Cerebellar cortex (tissue), 1 donor: ENCODE data around the gene GRID2.
"Not testable (repeated sequence)": the region's sequence is repeated elsewhere in the genome, so short reads cannot be mapped to it uniquely, and the experiment has no call there.

Experiments
- DNase-seq: peaks from one replicate; pipeline ENCODE4 v3.0.0-alpha.2; 2015; ENCODE audit warnings: low spot score

Gene GRID2

DNA sequence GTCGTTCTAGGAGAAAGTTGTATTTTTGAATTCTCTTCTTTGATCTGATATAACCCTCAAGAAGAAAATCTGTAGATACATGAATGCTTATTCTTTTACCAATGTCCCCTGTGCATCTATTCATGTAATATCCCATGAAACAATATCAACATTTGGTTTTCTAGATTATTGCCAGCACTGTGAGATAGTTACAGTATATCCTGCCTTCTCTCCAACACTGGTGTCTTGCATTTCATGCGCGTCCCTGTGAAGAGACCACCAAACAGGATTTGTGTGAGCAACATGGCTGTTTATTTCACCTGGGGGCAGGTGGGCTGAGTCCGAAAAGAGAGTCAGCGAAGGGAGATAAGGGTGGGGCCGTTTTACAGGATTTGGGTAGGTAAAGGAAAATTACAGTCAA is 135.0 kb downstream of the GRID2 start:
- not testable (repeated sequence) for DNase-seq

DNA sequence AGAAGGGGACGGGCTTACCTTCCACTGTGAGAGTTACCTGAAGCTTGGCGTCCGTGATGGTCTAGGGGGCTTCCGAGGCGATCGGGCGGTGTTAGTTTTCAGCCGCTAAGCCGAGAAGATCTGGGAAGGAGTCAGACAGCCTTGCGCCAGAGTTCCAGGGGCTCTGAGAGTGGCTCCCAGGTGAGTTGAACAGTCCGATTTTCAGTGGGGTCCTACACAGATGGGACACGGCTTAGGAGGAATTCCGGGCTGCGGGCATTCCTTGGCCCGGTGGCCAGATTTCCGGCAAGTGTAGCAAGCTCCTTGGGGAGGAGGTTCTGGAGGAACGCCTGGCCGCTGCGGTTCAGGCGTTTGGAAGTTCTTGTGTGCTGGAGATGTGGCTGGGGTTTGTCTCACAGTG is 138.4 kb downstream of the GRID2 start:
- DNase-seq = not testable (repeated sequence)

DNA sequence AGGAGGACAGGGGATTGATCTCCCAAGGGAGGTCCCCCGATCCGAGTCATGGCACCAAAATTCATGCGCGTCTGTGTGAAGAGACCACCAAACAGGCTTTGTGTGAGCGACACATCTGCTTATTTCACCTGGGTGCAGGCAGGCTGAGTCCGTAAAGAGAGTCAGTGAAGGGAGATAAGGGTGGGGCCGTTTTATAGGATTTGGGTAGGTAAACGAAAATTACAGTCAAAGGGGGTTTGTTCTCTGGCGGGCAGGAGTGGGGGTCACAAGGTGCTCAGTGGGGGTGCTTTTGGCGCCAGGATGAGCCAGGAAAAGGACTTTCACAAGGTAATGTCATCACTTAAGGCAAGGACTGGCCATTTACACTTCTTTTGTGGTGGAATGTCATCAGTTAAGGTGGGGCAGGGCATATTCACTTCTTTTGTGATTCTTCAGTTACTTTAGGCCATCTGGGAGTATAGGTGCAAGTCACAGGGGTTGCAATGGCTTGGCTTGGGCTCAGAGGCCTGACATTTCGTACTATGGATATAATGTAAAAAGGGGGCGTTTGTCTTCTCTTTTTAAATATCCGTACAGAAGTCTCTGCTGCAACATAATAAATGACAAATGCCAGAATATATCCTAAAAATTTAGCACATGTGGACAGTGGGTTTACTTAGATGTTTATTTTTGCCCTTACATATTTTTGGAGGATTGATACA is 140.5 kb downstream of the GRID2 start:
- DNase-seq = not testable (repeated sequence)

DNA sequence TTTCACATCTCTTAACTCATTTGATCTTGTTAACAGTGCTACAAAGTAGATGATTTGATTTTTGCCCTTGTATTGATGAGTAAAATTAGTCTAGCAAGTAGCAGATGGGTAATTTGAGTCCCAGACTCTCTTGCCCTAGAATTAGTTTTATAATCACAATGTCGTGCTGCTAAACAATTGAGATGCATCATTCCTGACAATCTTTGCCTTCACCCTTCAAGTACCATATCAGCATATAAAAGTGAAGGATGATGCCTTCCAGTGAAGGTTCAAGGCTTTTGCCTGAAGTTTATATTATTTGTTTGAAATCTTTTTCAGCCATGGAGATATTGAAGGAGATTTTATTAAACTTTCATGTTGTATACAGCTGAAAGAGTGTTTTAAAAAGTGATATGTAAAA is 141.4 kb downstream of the GRID2 start:
- DNase-seq = no peak

DNA sequence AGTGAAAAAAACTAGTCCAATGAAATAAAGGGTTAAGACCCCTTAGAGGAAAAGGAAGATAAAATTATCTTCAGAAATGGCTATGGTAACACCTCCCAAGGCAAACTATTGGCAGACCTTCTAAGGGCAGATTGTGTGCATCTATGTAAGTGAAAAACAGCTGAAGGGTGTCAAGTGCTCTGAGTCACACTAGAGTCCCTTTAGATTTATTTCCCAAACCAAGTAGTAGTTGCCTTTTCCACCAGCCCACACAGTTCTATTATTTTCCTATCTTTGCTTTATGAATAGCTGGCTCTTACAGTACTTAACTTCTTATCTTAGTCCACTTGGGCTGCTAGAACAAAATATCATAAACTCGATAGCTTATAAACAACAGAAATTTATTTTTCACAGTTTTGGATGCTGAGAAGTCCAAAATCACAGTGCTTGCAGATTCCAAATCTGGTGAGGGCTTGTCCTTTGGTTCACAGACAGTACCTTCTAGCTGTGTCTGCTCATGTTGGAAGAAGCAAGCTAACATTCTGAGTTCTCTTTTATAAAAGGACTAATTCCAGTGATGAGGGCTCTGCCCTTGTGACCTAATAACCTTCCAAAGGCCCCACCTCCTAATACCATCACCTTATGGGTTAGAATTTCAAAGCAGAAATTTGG is 143.6 kb downstream of the GRID2 start:
- DNase-seq = peak; percentile 27

DNA sequence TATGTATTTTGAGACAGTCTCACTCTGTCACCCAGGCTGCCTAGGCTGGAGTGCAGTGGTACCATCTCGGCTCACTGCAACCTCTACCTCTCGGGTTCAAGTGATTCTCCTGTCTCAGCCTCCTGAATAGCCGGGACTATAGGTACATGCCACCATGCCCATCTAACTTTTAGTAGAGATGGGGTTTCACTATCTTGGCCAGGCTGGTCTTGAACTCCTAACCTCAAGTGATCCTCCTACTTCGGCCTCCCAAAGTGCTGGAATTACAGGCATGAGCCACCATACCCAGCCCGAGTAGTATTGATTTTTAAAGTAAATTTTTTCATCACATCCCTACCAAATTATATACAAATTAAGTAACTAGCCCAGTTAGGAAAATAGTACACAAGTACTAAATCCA is 144.4 kb downstream of the GRID2 start:
- not testable (repeated sequence) for DNase-seq

DNA sequence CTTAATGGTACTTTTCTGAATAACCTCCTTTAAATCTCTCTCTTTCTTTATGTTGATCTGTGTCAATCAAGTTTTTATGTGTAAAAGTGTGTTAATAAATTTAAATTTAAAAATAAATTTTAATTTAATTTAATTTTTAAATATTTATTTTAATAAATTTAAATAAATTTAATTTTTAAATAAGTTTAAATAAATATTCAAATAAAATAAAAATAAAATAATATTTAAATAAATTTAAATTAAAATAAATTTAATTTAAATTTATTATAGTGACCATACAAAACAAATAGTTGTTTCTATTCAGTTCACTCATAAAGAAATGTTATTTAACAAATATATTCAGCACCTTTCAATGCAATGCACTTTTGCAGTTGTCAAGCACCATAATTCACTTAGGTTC is 146.9 kb downstream of the GRID2 start:
- no peak for DNase-seq

DNA sequence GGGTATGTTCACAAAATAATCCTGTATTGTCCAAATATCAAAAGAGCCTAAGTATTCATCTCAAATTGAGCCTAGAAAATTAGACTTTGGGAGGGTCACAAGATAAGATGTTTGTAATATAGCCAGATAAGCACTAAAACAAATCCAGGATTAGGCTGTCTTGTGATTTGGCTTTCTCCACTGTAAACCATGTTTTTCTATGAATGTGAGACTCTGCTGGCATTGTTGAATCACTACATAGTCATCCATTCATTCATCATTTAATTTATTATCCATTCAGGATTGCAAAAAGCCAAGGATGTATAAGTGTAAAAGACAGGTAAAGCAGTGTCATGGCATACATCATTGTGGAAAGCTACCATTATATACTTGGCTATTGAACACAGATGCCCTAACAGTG is 148.0 kb downstream of the GRID2 start:
- DNase-seq = no peak

DNA sequence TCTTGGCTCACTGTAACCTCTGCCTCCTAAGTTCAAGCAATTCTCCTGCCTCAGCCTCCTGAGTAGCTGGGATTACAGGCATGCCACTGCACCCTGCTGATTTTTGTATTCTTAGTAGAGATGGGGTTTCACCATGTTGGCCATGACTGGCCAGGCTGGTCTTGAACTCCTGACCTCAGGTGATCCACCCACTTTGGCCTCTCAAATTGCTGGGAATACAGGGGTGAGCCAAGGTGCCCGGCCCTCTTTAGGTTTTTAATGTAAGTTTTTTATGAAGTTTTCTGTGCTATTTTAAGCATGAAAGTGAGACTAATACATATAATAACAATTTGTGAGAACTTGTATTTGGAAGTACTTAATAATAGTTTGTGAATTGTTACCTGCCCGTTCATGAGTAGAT is 148.6 kb downstream of the GRID2 start:
- not testable (repeated sequence) for DNase-seq

DNA sequence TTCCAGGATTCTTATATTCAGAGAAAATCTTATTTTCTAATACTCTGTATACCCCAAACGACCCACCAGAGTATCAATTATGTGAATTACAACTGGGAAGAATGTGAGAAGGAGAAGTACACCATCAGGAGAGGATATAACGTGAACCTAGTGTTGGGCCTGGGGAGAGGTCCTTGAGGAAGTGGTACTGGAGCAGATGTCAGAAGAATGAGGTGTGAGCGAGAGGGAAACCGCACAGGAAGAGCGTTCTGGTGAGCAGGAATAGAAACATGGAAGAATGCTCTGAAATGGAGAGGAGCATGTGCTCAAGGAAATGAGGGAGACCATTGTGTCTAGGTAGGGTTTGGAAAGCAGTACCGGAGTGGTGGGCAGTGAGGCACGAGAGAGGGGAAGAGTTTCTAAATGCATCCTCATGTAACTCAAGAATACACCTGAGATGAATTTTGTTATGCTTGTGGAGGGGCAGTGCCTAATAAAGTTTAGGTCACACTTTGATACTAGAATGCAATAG is 151.6 kb downstream of the GRID2 start:
- DNase-seq = no peak

DNA sequence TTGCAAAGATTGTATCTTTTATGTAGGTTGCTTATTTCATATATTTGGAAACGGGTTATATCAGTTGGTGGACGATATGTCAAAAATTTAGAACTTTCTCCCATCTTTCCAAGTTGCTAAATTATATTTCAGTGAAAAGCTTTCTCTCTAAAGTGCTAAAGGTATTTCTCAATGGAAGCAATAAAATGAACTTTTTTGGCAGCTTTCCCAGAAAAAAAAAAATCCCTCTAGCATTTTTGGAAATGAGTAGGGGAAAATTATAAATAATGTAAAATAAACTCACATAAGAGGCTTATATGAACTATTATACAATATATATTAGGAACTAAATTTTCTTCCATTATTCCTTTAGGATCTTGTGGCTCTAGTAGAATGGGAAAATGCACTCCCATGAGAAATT is 152.2 kb downstream of the GRID2 start:
- DNase-seq = no peak

DNA sequence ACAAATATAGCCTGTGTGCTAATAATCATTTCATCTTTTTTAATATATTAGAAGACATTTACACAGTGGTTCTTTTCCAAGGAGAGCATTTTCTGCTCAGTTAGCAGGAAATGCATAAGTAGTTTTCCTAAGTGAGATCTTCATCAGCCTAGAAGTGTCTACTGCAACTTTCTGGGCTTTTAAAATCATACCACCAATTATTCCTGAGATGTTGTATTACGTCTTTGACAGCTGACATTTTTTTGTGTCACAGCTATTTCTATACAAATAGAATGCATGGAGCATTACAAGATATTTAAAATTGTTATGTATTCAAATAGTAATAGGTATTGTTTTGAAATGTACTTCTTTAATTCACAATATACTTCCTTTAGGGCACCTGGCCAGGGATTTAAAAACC is 158.0 kb downstream of the GRID2 start:
- no peak for DNase-seq

DNA sequence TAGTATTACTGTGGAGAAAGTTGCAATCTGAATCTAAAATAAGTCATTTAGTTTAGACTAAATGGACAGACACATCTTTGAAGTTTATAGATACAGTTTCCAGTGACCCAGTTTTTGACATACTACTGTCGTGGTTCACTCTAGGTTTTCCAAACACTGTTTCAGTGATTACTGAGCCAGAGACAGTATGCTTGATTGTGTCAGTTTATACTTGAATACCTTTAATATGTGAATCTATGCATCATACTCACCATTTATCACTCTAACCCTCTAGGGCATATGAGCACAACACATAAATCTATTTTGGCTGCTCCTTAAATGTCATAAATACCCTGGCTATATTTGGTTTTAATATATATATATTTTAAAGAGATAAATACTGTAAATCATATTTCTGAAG is 173.5 kb downstream of the GRID2 start:
- no peak for DNase-seq

DNA sequence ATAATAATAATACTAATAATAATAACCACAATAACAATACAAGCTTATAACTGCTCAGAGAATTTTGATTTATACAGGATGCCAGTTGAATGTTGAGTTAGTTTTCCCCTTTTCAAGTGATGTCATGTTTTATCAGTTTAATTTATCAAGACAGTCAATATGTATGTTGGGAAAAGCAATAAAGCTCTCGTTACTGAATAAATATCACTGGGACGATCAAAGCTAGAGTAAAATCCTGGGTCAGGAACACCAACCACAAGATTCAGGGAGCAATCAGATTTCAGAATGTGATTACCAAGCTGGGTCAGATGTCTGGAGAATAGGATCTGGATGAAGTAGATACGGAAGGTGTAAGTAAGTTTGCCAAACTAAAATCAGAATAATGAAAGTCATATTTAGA is 179.6 kb downstream of the GRID2 start:
- no peak for DNase-seq

DNA sequence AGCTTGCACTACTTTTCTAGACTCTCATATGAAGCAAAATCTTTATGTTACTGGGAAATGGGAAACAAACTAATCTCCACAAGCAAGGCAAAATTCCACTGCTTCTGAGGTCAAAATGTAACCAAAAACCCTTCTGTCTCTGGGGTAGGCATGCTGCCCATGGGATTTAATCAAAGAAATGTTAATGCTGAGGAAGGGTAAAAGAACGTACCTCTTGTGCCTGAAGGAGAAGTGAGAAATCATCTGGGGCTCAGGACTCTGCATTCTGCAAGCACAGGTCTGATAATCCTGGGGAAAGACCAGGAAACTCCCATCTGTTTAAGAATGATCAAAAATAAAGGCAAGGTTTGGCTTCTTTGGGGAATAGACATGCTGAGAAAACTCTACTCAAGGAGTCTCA is 184.7 kb downstream of the GRID2 start:
- DNase-seq = no peak

DNA sequence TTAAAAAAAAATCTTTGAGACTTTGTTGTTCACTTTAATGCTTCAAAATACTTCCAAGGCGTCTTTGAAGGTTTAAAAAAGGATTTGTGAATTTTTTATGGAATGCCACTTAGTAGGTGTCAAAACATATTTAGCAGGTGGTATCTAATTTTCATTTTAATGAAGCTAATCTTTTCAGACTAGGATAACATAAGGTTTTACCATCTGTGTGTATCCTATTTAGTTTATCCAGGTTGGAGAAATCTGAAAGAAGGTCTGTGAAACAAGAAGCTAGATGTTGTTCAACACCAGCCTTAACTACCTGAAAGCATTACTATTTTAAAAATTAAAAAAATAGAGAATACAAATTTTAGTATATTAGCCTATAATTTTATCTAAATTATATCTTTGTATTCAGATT is 193.4 kb downstream of the GRID2 start:
- peak; percentile 72 for DNase-seq

DNA sequence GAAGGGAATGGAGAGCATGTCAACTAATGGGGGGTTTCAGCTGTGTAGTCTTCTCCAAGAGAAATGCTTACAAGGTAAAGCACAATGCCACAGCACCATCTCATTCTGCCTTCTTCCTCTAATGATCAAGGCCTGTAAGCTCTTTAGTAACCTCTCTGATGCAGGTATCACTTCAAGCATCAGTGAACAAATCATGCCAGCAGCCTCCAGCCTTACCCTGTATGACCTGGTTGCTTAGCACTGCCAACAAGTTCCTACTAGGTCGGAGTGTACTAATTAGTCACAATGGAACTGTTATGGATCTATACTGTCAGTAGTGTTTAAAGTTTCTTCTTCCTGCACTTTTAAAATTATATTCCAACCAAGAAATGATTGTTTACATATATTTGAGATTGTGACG is 197.7 kb downstream of the GRID2 start:
- DNase-seq = peak; percentile 73

DNA sequence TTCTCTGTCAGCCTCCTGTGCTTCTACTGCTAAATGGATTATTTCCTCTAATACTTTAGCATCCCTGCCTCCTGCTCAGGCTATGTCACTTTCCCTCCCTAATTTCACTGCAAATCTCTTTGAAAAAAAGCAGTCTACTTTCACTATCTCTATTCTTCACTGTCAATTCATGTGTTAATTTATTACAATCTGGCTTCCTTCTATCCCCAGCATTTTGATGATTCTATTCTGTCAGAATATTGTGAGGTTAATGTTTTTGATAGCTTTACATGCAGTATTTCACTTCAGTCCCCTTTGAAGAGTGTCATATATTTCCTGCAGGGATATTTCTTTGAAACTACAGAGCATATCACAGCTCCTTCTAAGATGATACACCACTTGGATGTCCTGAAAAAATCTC is 203.2 kb downstream of the GRID2 start:
- no peak for DNase-seq

DNA sequence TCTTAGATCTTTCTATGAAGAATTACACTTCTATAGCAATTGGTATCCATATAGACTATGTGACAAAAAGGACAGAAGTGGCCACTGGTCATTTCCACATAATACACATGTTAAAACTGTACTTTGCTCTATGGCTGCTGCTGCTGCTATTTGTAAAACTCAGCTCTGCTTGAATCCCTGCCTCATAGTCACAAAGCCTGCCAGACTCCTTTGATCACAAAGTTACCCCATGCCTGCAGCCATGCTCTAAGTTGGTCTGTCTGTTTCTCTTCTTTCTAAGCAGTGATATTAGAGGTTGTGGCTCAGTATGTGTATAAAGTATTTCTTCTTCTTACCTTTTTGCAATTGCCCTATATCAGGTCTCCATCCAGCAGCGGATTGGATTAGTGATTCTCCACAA is 210.9 kb downstream of the GRID2 start:
- no peak for DNase-seq

DNA sequence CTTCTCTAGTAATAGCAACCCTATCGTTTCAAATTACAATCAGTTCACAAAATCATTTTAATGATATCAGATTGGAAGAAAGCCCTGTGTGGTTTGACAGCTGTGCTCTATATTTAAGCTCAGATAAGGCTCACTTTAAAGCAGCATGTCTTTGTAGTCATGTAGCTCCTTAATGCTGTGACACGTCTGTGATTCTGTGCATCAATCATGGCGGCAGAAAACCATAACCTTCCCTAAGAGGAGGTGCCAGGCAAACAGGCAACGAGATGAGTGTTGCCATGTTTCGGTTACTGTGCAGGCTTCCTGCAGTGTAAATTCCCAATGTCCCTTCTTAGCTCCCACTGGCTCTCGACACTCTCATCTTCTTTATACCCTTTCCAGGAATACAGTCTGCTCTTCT is 212.7 kb downstream of the GRID2 start:
- no peak for DNase-seq

DNA sequence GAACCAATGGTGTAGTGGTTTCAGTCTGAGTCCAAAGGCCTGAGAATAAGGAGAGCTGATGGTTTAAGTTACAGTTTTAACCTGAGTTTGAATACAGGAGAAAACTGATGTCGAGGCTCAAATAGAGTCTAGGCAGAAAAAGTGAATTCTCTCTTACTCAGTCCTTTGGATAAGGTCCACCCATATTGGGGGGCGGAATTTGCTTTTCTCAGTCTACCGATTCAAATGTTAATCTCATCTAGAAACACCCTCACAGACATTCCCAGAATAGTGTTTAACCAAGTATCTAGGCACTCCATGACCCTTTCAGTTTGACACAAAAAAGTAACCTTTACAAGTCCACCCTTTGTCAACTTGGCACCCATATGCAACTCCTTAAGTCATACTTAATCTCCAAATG is 216.0 kb downstream of the GRID2 start:
- DNase-seq = no peak

DNA sequence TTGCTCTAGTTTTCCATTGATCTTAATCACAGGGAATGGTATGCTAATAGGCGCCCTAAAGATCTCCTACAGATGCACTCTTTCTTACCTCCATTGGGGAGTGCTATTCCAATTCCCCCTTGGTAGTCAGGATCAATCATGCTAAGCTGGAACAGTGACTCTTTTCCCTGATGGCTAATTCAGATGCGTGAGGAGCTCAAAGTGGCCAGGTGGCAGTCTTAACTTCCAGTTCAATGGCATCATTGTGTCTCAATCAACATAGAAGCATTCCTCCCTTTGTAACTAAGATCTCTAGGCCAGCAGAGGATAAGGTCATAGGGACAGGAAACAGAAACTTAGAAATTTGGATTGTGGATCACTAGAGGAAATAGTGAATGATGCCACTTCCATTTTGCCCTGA is 216.8 kb downstream of the GRID2 start:
- no peak for DNase-seq

DNA sequence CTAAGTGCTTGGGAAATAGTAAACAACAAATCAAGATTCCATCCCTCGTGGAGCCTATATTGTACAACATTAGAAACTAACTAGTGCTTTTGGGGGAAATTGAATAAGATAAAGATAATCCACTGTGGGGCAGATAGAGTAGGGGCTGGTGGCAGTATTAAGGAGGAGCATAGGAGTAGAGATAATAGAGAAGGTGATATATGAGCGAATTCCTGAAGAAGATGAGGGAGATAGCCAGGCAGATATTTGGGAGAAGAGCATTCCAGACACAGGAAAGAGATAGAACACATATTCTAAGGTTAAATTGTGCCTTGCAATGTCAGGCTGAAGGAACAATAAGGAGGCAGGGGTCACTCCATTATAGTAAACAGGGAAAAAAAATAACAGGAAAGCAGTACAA is 218.2 kb downstream of the GRID2 start:
- no peak for DNase-seq

DNA sequence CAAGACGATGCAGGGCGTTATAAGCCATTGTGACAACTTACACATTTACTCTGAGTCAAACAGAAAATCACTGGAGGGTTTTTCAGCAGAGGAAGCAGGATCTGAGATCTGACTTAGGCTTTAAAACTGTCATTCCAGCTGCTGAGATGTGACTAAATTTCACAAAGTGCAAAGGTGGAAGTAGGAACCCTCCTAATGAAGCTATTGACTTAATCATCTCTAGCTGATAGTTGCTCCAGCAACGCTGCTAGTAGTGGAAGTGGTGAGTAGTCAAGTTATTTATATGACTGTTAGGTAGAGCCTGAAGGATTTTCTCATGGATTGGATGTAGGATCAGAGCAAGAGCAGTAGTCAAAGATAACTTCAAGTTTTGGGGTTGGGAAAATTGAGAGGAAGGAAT is 218.6 kb downstream of the GRID2 start:
- DNase-seq = no peak
